ENCODE results near the gene PREP. TPM values are rescaled to one million over a fixed set of nuclear protein-coding genes. Genes with fewer than 3 reads are reported as not detected.

Gene PREP
- total RNA-seq, 1 donor from 2014 or later = 18.0 TPM

- Histone ChIP-seq H3K4me3 (ENCODE audit: low read depth, low read length) (no peak overlapping the region), H3K36me3 (ENCODE audit: control insufficient read depth, insufficient read depth, low read length) (no peaks in the 10 kb centered on the region), H3K27me3 (ENCODE audit: control insufficient read depth, insufficient read depth, low read length) (no peaks in the 10 kb centered on the region)
- no peak for DNase-seq (ENCODE audit: low read depth)
- no peak for TF ChIP-seq CTCF (IDR thresholded peaks at IDR 0.05; ENCODE audit: insufficient read depth, low read length, poor library complexity, severe bottlenecking)
These were observed 110.1 kb downstream of the PREP start for GRCh38 chr6:105292689-105293339.

DNA sequence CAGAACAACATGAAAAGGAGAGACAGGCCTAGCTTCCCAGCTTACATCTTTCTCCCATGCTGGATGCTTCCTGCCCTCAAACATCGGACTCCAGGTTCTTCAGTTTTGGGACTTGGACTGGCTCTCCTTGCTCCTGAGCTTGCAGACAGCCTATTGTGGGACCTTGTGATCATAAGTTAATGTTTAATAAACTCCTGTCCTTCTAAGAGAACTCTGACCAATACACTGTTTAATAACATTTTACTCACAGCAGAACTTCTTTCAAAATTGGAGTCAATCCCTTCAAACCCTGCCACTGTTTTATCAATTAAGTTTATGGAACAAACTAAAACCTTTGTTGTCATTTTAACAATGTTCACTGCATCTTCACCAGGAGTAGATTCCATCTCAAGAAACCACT, 111.4 kb downstream of the PREP start:
- no peak for DNase-seq (ENCODE audit: low read depth)
- Histone ChIP-seq H3K36me3 (ENCODE audit: control insufficient read depth, insufficient read depth, low read length) (no peaks in the 10 kb centered on the region), H3K27me3 (ENCODE audit: control insufficient read depth, insufficient read depth, low read length) (no peaks in the 10 kb centered on the region), H3K4me3 (ENCODE audit: low read depth, low read length) (no peak overlapping the region)
- TF ChIP-seq CTCF (IDR thresholded peaks at IDR 0.05; ENCODE audit: insufficient read depth, low read length, poor library complexity, severe bottlenecking) = no peak

DNA sequence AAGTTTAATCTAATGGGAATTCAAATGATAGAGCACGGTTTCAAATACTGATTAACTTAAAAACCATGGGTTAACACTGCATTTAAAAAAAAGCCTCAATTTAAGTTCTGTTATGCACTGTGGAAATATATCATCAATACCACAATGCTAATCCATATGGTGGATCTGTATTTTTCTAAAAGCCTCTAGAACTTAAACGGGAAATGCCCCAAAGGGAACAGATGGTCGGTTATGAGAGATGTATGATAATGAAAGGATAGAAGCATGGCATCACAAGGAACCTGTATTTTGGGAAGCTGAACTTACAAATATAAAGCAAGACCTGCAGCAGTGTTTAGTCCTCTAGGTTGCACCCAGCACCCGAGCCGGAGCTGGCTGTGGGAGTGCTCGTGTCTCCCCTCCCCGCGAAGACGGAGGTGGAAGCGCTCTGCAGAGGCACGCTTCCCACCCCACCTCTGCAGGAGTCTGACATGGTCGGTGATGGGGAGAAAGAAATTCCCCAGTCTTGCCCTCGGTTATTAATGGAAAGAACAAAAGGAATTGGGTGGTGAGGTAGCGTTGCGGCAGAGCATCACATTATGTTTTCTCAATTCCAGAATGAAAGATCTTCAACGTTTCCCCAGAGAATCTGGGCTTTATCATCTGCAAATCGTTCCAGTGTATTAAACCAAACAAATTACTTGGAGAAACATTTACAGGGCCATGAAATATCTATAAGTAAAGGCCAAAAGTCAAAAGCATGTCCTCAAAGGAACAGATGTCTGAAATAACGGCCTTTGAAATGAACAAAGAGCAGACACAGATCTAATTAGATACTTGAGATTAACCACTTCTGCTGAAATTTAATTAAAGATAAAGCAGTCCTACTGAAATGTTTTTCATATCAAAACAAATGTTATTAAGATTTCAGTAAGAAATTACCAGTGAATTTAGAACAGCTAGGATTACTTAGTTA, 120.0 kb downstream of the PREP start:
- no peaks in the 10 kb centered on the region for H3K36me3 ChIP-seq (ENCODE audit: control insufficient read depth, insufficient read depth, low read length)
- no peak overlapping the region for H3K4me3 ChIP-seq (ENCODE audit: low read depth, low read length)
- no peaks in the 10 kb centered on the region for H3K27me3 ChIP-seq (ENCODE audit: control insufficient read depth, insufficient read depth, low read length)
- no peak for DNase-seq (ENCODE audit: low read depth)
- TF ChIP-seq CTCF (IDR thresholded peaks at IDR 0.05; ENCODE audit: insufficient read depth, low read length, poor library complexity, severe bottlenecking) = no peak

GRCh38 chr6:105280033-105280432, 122.8 kb downstream of the PREP start:
- Histone ChIP-seq H3K27me3 (ENCODE audit: control insufficient read depth, insufficient read depth, low read length) (no peaks in the 10 kb centered on the region), H3K36me3 (ENCODE audit: control insufficient read depth, insufficient read depth, low read length) (no peaks in the 10 kb centered on the region), H3K4me3 (ENCODE audit: low read depth, low read length) (no peak overlapping the region)
- no peak for DNase-seq (ENCODE audit: low read depth)
- TF ChIP-seq CTCF (IDR thresholded peaks at IDR 0.05; ENCODE audit: insufficient read depth, low read length, poor library complexity, severe bottlenecking) = no peak

DNA sequence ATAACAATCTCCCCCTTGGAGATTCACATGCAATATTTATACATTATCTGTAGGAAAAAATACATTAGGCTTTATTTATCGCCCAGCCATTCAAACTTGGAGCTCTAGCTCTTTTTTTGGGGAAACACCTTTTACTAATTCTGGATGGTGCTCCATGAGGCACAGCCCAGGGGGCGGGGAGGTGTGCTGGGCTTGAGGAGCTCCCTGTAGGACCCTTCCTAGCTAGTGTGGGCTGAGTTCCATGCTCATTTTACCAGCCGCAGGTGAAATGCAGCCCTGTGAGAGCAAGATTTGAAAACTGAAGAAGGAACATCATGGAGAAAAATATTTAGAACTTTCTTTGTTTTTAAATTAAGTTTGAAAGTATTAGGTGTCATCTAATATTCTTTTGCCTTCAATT, 123.4 kb downstream of the PREP start:
- no peak overlapping the region for H3K4me3 ChIP-seq (ENCODE audit: low read depth, low read length)
- no peak for TF ChIP-seq CTCF (IDR thresholded peaks at IDR 0.05; ENCODE audit: insufficient read depth, low read length, poor library complexity, severe bottlenecking)
- DNase-seq (ENCODE audit: low read depth) = no peak
- no peaks in the 10 kb centered on the region for H3K27me3 ChIP-seq (ENCODE audit: control insufficient read depth, insufficient read depth, low read length)
- H3K36me3 ChIP-seq (ENCODE audit: control insufficient read depth, insufficient read depth, low read length) = no peaks in the 10 kb centered on the region
